SU-DHL-6 (cell line): ENCODE data around the gene PPM1N.

ENCODE experiments used
- EZH2phosphoT487 ChIP-seq: fragments of 200-600 bp; sonication (generic), shearing (Covaris generic); conservative IDR thresholded peaks from 2 replicates; pipeline ENCODE4 v1.6.1; 2018; ENCODE audit warnings: mild to moderate bottlenecking, antibody characterized with exemption, low read length, moderate library complexity, mixed read lengths
- TF ChIP-seq, protein P1 (sequence below): fragments of 200-600 bp; sonication (generic); IDR thresholded peaks from one replicate; pipeline ENCODE4 v1.5.1; 2017; ENCODE audit warnings: antibody characterized with exemption, mild to moderate bottlenecking, low read length, moderate library complexity; ENCODE audit not compliant: insufficient read depth, poor library complexity, severe bottlenecking

DNA sequence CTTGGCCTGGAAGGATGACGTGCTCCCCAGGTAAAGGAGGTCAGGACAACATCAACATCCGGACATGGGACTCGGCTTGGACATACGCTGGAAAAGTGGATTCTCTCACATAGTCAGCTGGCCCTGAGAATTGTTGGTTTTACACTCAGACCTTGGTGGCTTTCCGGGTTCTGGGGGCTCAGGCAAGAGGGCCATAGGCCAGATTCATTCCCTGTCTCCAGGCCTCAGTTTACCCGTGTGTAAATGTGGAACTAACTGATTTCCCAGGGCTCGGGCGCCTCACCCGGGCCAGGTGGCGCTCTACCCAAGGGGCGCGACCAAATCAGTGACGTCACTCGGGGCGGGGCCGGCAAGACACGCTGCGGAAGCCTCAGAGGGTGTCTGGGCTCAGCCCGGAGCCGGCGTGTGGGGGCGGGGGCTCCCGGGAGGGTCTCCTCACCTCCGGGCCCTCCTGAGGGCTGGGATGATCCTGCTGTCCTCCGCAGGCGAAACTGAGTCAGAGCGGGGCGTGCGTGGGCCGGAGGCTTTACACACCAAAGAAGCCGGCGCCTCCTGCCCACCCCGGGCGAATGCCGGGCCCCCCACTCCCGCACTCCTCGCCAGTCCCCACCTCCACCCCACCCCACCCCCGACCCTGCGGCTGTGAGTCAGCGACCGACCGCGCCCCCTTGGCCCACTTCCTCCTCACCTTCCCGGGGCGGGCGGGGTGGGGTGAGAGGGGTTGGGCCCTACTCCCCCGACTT, 8.2 kb downstream of the PPM1N start:
- TF ChIP-seq, protein P1, sequence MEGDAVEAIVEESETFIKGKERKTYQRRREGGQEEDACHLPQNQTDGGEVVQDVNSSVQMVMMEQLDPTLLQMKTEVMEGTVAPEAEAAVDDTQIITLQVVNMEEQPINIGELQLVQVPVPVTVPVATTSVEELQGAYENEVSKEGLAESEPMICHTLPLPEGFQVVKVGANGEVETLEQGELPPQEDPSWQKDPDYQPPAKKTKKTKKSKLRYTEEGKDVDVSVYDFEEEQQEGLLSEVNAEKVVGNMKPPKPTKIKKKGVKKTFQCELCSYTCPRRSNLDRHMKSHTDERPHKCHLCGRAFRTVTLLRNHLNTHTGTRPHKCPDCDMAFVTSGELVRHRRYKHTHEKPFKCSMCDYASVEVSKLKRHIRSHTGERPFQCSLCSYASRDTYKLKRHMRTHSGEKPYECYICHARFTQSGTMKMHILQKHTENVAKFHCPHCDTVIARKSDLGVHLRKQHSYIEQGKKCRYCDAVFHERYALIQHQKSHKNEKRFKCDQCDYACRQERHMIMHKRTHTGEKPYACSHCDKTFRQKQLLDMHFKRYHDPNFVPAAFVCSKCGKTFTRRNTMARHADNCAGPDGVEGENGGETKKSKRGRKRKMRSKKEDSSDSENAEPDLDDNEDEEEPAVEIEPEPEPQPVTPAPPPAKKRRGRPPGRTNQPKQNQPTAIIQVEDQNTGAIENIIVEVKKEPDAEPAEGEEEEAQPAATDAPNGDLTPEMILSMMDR: peak; percentile 61
- no peak for TF ChIP-seq EZH2phosphoT487
